Type B pancreatic cell (in vitro differentiated cells): Measurements from ENCODE around the gene KHDC4. TPM values are rescaled to one million over a fixed set of nuclear protein-coding genes. Genes with fewer than 3 reads are reported as not detected.

Experiments used
- DNase-seq: peaks from one replicate; pipeline ENCODE4 v3.0.0; 2021; ENCODE audit warnings: mixed read lengths; ENCODE audit not compliant: unreplicated experiment; ENCODE audit errors: extremely low spot score
- H3K27ac Mint-ChIP-seq: 2 replicates; pipeline ENCODE4 v1.8.0; 2021; ENCODE audit warnings: mild to moderate bottlenecking, mixed read lengths
- H3K27me3 Mint-ChIP-seq: 2 replicates; pipeline ENCODE4 v1.8.0; 2021; ENCODE audit warnings: mixed read lengths
- H3K36me3 Mint-ChIP-seq: 2 replicates; pipeline ENCODE4 v1.8.0; 2021; ENCODE audit warnings: mixed read lengths
- H3K4me1 Mint-ChIP-seq: one replicate; pipeline ENCODE4 v1.8.0; 2021; ENCODE audit warnings: mixed read lengths; ENCODE audit not compliant: unreplicated experiment
- H3K4me3 Mint-ChIP-seq: 2 replicates; pipeline ENCODE4 v1.8.0; 2021; ENCODE audit warnings: mild to moderate bottlenecking, mixed read lengths
- H3K9me3 Mint-ChIP-seq: 2 replicates; pipeline ENCODE4 v1.8.0; 2021; ENCODE audit warnings: mixed read lengths
- CTCF ChIP-seq: fragments of 200-600 bp; sonication (generic); conservative IDR thresholded peaks from 2 replicates; pipeline ENCODE4 v1.5.0; 2021; ENCODE audit warnings: antibody characterized with exemption, mild to moderate bottlenecking
- total RNA-seq: library from RNA; stranded (reverse); gene quantifications from 2 replicates; pipeline ENCODE4 v1.2.1, GENCODE V29; 2021; ENCODE audit warnings: low replicate concordance

KHDC4 gene
- total RNA-seq, 1 donor from 2014 or later = 57.8 TPM

GRCh38 chr1:155971910-155972809, 37.9 kb upstream of the KHDC4 start:
- no peaks in the 10 kb centered on the region for H3K27me3 Mint-ChIP-seq
- no peak overlapping the region for H3K27ac Mint-ChIP-seq
- H3K4me1 Mint-ChIP-seq = peaks cover 81% of the 10 kb centered on the region
- no peak for TF ChIP-seq CTCF
- H3K4me3 Mint-ChIP-seq = no peak overlapping the region
- DNase-seq = no peak
- H3K36me3 Mint-ChIP-seq = no peaks in the 10 kb centered on the region
- no peaks in the 10 kb centered on the region for H3K9me3 Mint-ChIP-seq

GRCh38 chr1:155970531-155971167, 36.4 kb upstream of the KHDC4 start:
- H3K9me3 Mint-ChIP-seq = no peaks in the 10 kb centered on the region
- no peaks in the 10 kb centered on the region for H3K36me3 Mint-ChIP-seq
- DNase-seq = no peak
- peak overlapping the region; percentile 67 for H3K27ac Mint-ChIP-seq
- TF ChIP-seq CTCF = no peak
- H3K4me3 Mint-ChIP-seq = peak overlapping the region; percentile 14
- H3K4me1 Mint-ChIP-seq = peaks cover 66% of the 10 kb centered on the region
- no peaks in the 10 kb centered on the region for H3K27me3 Mint-ChIP-seq

- DNase-seq = no peak
- H3K36me3 Mint-ChIP-seq = peaks cover under 1% of the 10 kb centered on the region
- TF ChIP-seq CTCF = no peak
- H3K4me3 Mint-ChIP-seq = no peak overlapping the region
- peaks cover 54% of the 10 kb centered on the region for H3K4me1 Mint-ChIP-seq
- no peaks in the 10 kb centered on the region for H3K27me3 Mint-ChIP-seq
- H3K9me3 Mint-ChIP-seq = no peaks in the 10 kb centered on the region
- H3K27ac Mint-ChIP-seq = no peak overlapping the region
These were observed 35.2 kb upstream of the KHDC4 start for GRCh38 chr1:155969377-155969791.

- H3K27me3 Mint-ChIP-seq = no peaks in the 10 kb centered on the region
- peaks cover 4% of the 10 kb centered on the region for H3K36me3 Mint-ChIP-seq
- no peak for DNase-seq
- no peak overlapping the region for H3K4me3 Mint-ChIP-seq
- peaks cover 50% of the 10 kb centered on the region for H3K4me1 Mint-ChIP-seq
- no peak overlapping the region for H3K27ac Mint-ChIP-seq
- no peaks in the 10 kb centered on the region for H3K9me3 Mint-ChIP-seq
- TF ChIP-seq CTCF = no peak
These were observed 34.5 kb upstream of the KHDC4 start for GRCh38 chr1:155968670-155969069.

- no peaks in the 10 kb centered on the region for H3K9me3 Mint-ChIP-seq
- TF ChIP-seq CTCF = no peak
- peaks cover 4% of the 10 kb centered on the region for H3K36me3 Mint-ChIP-seq
- no peak for DNase-seq
- H3K27me3 Mint-ChIP-seq = no peaks in the 10 kb centered on the region
- H3K4me3 Mint-ChIP-seq = peak overlapping the region; percentile 44
- no peak overlapping the region for H3K27ac Mint-ChIP-seq
- peaks cover 47% of the 10 kb centered on the region for H3K4me1 Mint-ChIP-seq
These were observed 33.8 kb upstream of the KHDC4 start for GRCh38 chr1:155968051-155968400.
